Myocyte (in vitro differentiated cells): ENCODE data around the gene DCLK2. TPM values are rescaled to one million over a fixed set of nuclear protein-coding genes. Genes with fewer than 3 reads are reported as not detected.

Experiments used
- DNase-seq: peaks from one replicate; pipeline ENCODE4 v3.0.0-alpha.2; 2012; ENCODE audit warnings: low read depth
- total RNA-seq: library from RNA; depleted of rRNA; stranded (reverse); fragments of >200 nt; gene quantifications from 2 replicates; pipeline ENCODE4 v1.2.3, GENCODE V29; 2014

Gene DCLK2
- total RNA-seq, 1 donor from 2014 or later, result 21.5 TPM

DNA sequence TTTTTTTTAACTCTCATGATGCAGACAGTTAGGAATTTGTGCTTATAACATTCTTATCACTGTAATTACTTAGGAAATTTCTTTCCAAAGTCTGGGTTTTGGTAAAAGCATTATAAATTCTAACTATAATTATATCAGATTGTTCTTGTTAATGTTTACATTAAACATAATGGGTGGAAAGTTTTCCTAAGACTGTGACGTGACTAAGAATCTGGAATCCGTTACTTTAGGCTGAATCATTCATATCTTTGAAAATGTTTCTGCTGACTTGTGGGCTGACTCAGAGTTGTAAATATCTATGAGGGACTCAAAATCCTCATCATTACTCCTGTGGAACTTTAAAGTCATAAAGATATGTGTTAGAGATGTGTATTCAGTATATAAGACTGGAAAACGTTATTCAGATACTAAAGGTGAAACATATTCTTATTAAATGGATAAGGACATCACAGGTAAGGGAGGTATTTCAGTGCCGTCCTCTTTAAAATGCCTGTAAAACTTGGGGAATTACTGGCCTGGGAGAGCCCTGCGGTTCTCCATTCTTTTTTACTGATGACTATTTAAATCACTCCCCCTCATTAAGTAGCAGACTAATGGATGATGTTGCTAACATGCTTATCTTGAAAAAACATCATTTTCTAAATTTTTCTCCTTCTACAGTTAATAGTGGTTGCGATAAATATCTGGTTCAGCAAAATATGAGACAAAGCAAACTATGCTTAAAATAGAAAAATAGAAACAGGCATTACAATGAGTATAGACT is 159.0 kb downstream of the DCLK2 start:
- DNase-seq, result peak; percentile 48

DNA sequence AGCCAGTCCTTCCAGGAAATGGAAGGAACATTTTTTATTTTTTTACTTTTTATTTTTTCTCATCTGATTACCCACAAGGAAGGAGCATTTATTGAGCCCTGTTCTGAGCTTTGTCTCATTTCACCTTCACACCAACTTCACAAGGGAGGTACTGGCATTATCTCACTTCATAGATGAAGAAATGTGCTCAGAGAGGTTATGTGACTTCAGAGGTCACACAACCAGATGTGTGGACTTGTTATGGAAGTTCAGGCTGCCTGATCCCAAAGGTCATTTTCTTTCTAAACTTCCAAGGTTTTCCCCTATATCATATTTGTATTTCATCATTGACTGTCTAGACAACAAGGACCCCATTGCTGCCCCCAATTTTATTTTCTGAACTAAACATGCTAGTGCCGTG is 160.3 kb downstream of the DCLK2 start:
- DNase-seq, result no peak

DNA sequence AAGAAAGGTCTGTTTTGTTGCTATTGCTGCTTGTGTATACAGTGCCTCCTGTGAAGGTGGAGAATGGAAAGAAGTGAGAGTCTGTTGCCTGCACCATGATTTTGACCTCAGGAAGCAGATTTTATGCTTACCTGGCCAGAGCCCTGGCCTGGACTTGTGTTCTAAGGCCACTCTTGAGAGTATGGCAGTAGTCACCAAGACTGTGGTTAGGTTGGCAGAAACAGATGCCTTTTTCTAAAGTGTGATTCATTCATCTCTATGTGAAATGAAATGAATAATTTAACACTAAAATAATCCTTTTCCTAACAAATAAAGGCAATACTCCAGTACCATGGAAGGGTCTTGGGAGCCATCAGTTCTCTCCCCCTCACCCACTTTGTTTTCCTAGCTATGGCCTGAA is 161.8 kb downstream of the DCLK2 start:
- no peak for DNase-seq

DNA sequence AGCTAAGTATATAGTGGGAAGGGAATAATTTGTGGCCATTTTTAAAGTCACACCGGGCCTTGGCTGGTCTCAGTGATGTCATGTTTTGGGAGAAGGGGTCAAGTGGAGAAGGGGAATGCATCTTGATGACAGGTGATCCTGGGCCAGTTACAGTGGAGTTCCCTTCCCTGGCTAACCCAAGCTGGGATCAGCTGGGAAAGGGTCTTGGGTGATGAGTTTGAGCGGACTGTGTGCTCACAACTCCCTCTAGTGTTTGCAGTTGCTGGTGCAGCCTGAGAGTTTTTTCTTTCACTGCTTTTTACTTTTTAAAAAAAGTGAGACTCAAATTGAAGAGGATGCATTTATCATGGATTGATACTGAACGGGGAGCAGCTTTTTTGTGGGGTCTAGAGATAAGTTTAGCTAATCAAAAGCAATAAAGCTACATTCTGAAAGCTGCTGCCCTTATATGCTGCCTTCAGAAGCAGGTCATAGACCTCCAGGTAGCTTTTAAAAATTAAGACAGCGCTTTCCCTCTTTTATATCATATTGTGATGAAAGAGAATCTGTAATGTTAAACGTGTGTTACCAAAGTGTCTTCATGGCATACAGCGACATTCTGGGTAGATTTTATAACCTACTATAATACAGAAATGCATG is 164.7 kb downstream of the DCLK2 start:
- peak; percentile 68 for DNase-seq

DNA sequence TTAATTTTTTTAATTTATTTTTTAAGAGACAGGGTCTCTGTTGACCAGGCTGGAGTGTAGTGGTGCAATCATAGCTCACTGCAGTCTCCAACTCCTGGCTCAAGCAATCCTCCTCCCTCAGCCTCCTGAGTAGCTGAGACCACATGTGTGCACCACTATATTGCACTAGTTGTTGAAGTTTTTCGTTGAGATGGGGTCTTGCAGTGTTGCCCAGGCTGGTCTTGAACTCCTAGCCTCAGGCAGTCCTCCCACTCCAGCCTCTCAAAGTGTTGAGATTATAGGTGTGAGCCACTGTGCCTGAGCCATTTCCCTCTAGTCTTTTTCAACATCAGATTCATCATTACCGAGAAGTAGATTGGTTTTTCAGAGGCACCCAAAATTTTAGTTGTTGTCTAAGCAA is 165.7 kb downstream of the DCLK2 start:
- no peak for DNase-seq

DNA sequence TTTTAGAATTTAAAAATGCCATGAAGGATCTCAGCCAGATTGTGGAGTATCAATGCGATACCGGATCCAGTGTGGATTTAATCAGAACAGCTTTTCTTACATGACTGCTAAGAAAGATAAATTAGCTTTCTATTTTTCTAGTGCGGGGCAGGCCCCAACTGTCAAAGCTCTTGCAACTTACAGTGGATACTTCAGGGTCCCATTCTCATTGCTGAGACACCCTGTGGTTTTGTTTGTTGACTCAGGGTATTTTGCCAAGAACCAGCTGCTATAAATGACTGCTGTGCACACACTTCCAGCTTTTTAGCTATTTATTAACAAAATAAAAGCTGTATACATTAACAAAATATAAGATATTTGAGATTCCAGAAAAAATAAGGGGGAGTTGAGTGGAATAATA is 166.4 kb downstream of the DCLK2 start:
- peak; percentile 70 for DNase-seq

DNA sequence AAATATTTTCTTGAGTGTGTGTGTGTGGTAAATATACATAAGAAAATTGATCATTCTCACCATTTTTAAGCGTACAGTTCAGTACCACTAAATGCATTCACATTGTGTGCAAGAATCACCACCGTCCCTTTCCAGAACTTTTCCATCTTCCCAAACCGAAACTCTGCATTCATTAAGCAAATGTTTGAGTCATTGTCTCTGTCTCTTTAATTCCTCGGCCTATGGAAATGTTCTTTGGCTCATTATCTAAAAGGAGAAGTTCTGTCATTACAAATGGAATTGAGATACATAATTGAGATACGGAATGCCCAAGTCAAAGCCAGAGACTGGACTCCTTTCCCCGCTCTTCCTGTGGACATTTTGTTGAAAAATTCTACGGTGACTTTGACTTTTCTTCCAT is 168.9 kb downstream of the DCLK2 start:
- DNase-seq, result no peak

DNA sequence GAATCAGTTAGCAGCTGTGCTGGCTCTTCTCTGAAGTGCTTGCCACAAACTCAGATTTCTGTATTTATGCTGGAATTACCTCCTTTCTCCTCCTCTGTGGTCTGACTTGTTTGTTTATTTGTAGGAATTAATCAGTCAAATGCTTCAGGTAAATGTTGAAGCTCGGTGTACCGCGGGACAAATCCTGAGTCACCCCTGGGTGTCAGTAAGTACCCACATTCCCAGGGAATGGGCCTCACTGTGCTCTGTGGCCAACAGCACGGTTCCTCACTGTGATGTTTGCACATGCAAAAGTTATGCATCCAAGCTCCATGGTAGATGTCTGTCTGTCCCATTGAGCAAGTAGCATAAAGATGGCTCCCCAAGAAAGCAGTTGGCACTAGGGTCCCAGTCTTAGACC is 169.9 kb downstream of the DCLK2 start:
- DNase-seq, result no peak

DNA sequence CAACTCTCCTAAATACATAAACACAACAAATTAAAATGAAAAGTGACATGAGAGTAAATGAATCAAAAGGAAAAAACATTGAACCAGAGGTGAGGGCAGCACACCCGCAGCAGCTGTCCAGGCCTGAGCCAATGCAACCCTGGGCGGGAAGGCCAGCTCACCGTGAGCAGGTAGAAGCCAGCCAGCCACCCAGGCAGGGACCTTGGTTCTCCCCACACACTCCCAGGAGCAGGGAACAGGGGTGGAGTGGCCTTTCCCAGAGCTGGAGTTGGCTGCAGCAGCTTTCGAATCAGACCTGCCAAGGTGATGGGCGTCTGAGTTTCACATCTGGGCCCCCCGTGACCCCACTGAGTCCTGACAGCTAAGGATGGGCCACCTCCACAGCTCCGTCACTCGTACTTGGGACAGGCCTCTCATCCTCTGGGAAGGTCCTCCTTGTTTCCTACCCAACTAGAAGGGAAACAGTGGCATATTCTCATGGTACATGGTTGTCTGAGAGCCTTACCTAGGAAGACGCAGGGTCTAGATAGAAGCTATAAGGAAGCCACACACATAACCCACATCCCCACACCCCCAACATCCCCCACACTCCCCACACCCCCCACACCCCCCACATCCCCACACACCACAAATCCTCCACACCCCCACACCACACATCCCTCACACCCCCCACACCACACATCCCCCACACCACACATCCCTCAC is 172.2 kb downstream of the DCLK2 start:
- no peak for DNase-seq

DNA sequence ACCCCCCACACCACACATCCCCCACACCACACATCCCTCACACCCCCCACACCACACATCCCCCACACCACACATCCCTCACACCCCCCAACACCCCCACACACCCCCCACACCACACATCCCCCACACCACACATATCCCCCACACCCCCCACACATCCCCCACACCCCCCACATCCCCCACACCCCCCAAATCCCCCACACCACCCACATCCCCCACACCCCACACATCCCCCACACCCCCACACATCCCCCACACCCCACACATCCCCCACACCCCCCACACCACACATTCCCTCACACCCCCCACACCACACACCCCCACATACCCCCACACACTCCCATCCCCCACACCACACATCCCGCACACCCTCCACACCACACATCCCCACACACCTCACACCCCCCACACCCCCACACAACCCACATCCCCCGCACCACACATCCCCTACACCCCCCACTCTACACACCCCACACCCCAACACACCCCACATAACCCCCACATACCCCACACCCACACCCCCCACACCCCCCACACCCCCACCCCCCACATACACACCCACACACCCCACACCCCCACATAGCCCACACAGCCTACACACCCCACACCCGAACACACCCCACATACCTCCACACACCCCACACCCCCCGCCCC is 172.9 kb downstream of the DCLK2 start:
- no peak for DNase-seq

DNA sequence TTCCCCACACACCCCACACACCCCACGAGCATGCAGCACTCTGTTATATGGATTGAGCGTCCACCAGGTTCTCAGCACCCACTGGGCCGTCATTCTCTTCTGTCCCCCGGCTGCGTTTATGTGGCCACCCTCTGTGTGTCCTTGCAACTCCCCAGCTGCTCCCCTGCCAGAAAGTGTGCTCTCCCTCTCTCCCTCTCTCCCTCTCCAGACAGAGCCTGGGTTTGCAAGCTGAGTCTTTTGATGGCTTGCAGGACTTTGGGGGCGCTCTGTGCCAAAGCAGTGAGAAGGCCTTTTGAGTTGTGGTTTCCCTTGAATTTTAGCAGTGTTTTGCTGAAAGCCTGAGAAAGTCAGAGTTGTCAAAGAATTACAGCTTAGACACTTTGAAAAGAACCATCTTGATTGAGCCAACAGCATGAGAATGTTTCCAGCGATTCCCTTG is 173.5 kb downstream of the DCLK2 start:
- no peak for DNase-seq

DNA sequence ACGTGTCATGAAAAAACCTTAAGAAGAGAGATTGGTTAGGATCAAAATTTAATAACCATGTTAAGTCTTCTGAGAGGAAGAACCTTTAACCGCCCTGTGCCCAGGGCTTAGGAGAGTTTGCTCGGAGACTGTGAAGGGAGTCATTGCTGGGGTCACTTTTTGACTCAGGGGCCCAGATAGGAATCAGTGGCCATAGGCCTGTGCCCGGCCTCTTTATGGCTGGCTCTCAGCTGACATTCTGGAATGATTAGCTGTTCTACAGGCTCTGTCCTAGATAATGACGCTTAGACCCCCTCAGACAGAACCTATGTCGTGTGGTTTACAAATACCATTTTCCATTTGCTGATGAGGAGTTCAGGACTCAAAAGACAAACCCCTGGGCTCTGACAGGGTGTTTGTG is 174.1 kb downstream of the DCLK2 start:
- DNase-seq, result no peak

DNA sequence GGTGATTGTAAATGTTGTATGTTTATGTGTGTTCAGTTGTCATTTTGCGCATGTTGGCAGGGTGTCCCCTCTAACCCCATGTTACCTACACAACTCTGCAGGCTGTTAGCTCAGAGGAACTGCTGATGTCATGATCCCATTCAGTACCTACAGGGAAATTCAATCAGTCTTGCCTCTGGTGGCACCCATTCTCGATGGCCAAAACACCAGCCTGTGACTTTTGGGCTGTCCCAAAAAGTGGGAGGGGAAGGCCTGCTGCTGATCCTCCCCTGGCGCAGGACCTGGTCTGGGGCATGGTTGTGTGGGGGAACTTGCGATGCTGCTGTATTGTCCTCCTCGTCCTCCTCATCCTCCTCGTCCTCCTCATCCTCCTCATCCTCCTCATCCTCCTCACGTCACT is 174.5 kb downstream of the DCLK2 start:
- no peak for DNase-seq

DNA sequence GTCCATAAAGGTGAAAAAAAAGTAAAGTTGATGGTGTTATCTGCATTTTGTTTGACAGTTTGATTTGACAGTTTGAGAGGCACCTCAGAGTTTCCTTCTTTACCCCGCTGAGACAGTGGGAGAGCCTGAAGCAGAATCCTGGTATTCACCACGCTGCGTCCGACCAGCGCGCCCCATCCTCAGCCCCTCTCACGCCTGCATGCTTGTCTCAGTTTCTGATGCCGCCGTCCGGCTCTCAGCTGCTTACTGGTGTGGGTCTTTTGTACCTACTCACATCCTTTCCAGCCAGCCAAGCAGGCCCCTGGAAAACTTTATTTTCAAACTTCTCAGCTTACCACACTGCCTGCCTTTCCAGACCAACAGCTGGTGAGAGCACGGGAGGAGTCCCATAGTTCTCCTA is 175.2 kb downstream of the DCLK2 start:
- no peak for DNase-seq

DNA sequence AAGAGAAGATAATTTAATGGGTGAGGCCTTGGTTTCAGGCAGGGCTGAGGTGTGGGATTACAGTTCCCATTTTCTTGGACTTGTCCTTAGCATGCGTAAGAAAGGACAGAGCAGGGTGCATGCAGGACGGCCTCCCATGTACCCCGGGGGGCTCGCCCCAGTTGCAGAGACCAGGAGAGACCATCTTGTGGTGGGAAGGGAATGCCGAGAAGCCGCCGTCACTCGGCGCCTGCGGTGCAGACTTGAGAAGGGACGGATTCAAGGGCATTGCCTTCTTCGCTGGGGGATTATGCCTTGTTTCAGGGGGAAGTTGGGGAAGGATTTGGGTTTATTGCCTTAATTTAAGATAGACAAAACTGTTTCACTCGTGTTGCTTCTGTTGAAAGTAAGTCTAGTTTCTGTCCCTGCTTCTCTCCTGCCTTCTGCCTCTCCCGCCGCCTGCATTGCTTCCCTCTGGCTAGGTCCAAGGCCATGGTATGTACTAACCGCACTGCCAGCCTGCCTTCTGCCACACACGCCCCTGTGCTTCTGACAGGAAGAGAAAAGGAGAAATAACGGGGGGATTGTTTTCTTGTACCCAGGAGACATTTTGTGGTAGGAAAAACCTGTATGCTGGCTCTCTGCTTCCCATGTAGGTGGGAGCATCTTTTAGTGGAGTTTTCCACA is 175.9 kb downstream of the DCLK2 start:
- DNase-seq, result no peak

DNA sequence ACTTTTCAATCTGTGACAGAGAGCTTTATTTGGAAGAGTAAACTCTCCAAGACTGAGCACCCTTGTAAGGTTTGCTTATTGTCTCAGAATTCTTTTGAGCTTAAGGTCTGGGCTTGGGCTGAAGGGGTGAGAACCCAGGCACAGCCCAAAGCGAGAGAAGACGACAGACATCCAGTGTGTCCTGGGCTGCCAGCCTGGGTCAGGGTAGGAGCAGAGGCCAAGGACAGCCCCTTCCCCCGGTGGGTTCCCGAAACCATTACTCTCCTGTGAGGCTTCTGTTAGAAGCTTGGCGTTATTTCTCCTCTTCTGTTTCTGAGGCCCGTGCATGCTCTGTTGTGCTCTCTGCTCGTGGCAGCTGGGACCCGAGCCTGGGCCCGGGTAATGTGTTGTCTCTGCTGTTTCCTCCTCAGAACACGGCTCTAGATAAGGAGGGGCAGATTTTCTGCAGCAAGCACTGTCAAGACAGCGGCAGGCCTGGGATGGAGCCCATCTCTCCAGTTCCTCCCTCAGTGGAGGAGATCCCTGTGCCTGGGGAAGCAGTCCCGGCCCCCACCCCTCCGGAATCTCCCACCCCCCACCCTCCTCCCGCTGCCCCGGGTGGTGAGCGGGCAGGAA is 177.5 kb downstream of the DCLK2 start:
- no peak for DNase-seq

DNA sequence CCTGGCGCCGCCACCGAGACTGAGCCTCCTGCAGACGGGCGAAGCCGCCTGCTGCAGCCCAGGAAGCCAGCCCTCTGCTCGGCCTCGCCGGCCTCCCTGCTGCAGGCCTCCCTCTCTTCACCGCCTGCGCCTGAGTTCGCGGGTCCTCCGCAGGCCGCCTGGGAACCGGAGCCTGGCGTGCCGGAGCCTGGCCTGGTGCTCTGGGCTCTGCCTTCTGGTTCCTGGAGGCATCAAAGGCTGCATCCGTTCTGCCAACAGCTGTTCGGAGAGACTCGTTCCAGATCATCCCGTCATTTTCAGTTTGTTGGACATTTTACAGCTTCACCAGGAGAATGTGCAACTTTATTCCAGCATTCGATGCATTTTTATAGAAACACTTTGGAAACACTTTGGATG is 178.0 kb downstream of the DCLK2 start:
- DNase-seq, result no peak

DNA sequence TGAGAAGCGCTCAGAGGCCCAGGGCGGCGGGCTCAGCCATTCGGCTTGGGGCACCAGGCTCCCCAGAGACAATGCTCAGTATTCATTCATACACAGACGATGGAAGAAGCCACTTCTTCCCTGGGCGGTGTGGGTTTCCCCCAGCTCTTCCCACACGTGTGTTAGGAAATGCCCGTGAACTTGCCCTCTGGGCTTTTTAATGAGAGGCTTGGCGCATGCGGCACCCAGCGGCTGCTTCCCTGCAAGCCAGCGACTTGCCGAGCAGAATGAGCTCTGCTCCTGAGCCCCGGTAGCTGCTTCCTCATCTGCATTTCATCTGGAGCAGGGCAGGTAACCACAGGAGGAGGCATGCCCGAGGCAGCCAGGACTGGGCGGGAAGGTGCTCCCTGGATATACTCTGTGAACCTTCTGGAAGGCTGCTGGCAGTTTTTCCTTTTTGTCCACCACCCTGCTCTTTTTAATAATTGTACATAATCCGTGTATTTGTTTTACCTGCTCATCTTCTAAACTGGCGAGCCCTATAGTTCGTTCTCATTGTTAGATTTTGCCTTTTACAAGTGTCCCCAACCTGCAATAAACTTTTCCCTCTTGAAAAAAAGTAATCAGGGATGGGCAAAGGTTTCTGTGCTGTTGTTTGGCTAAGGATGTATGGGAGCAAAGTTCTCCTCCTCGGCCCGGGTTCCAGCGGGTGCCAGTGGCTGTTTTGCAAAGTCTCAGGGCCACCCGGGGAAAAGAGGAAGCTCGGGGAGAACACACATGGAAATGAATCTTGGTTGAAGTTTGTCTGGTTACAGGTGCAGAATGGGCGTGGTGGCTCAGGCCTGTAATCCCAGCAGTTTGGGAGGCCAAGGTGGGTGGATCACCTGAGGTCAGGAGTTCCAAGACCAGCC is 178.8 kb downstream of the DCLK2 start:
- no peak for DNase-seq

DNA sequence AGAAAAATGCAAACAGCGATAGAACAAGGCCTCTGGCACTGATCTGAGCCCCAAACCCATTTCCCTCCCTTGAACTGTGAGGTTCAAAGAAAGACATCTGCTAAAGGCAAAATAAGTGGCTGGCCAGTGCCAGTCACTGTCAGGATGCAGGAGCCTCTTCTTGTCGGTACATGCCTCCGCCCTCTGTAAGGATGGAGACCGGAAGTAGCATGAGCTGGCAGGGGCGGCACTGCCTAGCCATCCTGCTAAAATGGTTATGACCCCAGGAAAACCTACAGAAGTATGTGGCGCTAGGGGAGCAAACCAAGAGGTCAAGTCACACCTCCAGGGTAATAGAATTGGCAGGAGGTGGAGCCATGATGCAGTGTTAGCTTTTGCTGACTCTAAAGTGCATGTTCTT is 180.3 kb downstream of the DCLK2 start:
- no peak for DNase-seq
